ENCODE data around the gene NDUFB8.

DNA sequence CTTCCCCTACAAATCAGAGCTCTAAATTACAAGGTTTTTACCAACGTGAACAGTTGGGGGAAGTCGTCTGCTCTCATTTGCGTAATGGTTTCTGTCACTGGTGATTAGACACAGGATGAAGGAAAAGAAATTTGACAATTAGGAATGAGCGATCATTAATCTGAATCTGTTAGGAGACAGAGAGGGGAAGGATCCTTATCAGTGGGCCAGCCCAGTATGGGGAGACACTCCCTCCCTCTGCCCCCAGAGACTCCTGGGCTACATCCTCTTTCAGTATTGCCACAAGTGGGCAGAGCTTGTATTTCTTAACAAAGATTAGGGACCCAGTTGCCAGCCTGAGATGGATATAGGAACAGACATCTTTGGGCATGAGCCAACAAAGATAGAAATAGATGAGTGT lies 21.5 kb upstream of the NDUFB8 start:
- TF ChIP-seq POLR2A (IDR thresholded peaks at IDR 0.05) (no peak), CTCF (IDR thresholded peaks at IDR 0.05) (no peak)

Measured in Peyer's patch (tissue), 4 donors.